NCI-H2227 (cell line): ENCODE data around the gene ZFHX2.

ENCODE experiments used
- DNase-seq: peaks from one replicate; lab custom pipeline; 2025; ENCODE audit not compliant: unreplicated experiment; lab: John Stamatoyannopoulos, UW

ZFHX2 gene

GRCh38 chr14:23481362-23481970 lies 70.1 kb downstream of the ZFHX2 start:
- no peak for DNase-seq

- DNase-seq, result peak; percentile 77
Measured at GRCh38 chr14:23478109-23478759, 73.3 kb downstream of the ZFHX2 start.

GRCh38 chr14:23470947-23471346 lies 80.6 kb downstream of the ZFHX2 start:
- DNase-seq, result no peak
